K562 (cell line): Measurements from ENCODE around the gene AOC3. TPM values are rescaled to one million over a fixed set of nuclear protein-coding genes. Genes with fewer than 3 reads are reported as not detected.
"Not testable (repeated sequence)": the region's sequence is repeated elsewhere in the genome, so short reads cannot be mapped to it uniquely, and the experiment has no call there.

Experiments used
- ATAC-seq: fragments of 200-7000 bp; cut with Tn5 transposase; 3 replicates; pipeline ENCODE4 v1.9.1; 2020; ENCODE audit warnings: moderate library complexity
- BruUV-seq: library from RNA; stranded (reverse); fragments of 400-500 nt; replicated peaks from 2 replicates; lab custom pipeline; 2021; lab: Mats Ljungman, UMichigan
- CTCF ChIA-PET: fragments of 300-600 bp; formaldehyde crosslinking; extraction: SDS; loops from one replicate; lab custom pipeline; 2021; ENCODE audit warnings: low intra/inter-chr PET ratio; lab: Yijun Ruan, JAX
- POLR2A ChIA-PET: fragments of 300-600, 350-650 bp; sonication (Branson Sonifier 250); formaldehyde crosslinking; extraction: SDS; loops from one replicate; lab custom pipeline; 2021; ENCODE audit warnings: antibody characterized with exemption, inconsistent platforms; lab: Yijun Ruan, JAX
- DNase-seq, 4 experiments: peaks; one replicate each; pipeline versions ENCODE4 v3.0.0 to v3.0.0-alpha.2; 2011 to 2018; ENCODE audit warnings: low spot score in 3 of 4, mixed read lengths in 3 of 4; ENCODE audit errors: extremely low read depth in 1 of 4
- FAIRE-seq: peaks from 2 replicates; lab custom pipeline; 2011; peaks lifted over from hg19 to GRCh38; lab: Jason Lieb, UNC
- H2AFZ ChIP-seq: 2 replicates; pipeline ENCODE4 v1.6.0; 2011; ENCODE audit warnings: low read depth, low read length, control low read depth, inconsistent platforms
- H3K27ac ChIP-seq: fragments of 200-600 bp; 3 replicates; pipeline ENCODE4 v1.8.0; 2011; ENCODE audit warnings: low read depth, mild to moderate bottlenecking, control low read depth, inconsistent platforms, low read length, moderate library complexity, mixed read lengths; ENCODE audit errors: extremely low read depth
- H3K27me3 ChIP-seq, 2 experiments: fragments of 300-600 bp in 1 of 2; 2 replicates in 1 of 2; 3 replicates in 1 of 2; pipeline versions ENCODE4 v1.6.0 to v1.8.0; 2011; ENCODE audit warnings: inconsistent platforms in 2 of 2, low read length in 2 of 2, mild to moderate bottlenecking in 1 of 2, mixed read lengths in 1 of 2, moderate library complexity in 1 of 2; ENCODE audit not compliant: control insufficient read depth in 2 of 2, insufficient read depth in 2 of 2
- H3K36me3 ChIP-seq: fragments of 300-600 bp; 3 replicates; pipeline ENCODE4 v1.8.0; 2011; ENCODE audit warnings: mild to moderate bottlenecking, low read length, inconsistent platforms; ENCODE audit not compliant: control insufficient read depth, insufficient read depth
- H3K4me1 ChIP-seq, 2 experiments: fragments of 200-600 bp in 1 of 2; replicated peaks in 1 of 2; 2 replicates in 1 of 2; 3 replicates in 1 of 2; pipeline versions ENCODE4 v1.5.1 to v1.8.0; 2011; ENCODE audit warnings: inconsistent platforms in 2 of 2, low read length in 2 of 2, mild to moderate bottlenecking in 1 of 2, mixed read lengths in 1 of 2, moderate library complexity in 1 of 2; ENCODE audit not compliant: control insufficient read depth in 2 of 2, insufficient read depth in 2 of 2
- H3K4me2 ChIP-seq: 2 replicates; pipeline ENCODE4 v1.6.1; 2011; ENCODE audit warnings: low read length, control low read depth, inconsistent platforms, mixed read lengths; ENCODE audit not compliant: insufficient read depth
- H3K4me3 ChIP-seq: fragments of 200-600 bp; sonication (generic), shearing (Covaris generic); 2 replicates; pipeline ENCODE4 v1.5.1; 2016; ENCODE audit warnings: control low read depth, inconsistent platforms
- H3K79me2 ChIP-seq: fragments of 200-600 bp; 3 replicates; pipeline ENCODE4 v1.8.0; 2011; ENCODE audit warnings: low read length, inconsistent platforms; ENCODE audit not compliant: control insufficient read depth, insufficient read depth
- H3K9ac ChIP-seq, 2 experiments: 2 replicates each; pipeline versions ENCODE4 v1.6.0 to v1.6.1; 2011; ENCODE audit warnings: low read depth in 2 of 2, low read length in 2 of 2, control low read depth in 1 of 2, inconsistent platforms in 1 of 2, mild to moderate bottlenecking in 1 of 2, mixed read lengths in 1 of 2; ENCODE audit not compliant: insufficient read depth in 1 of 2
- H3K9me1 ChIP-seq: one replicate; pipeline ENCODE4 v1.6.0; 2011; ENCODE audit warnings: inconsistent platforms, mild to moderate bottlenecking, low read length, moderate library complexity; ENCODE audit not compliant: control insufficient read depth, insufficient read depth
- H3K9me3 ChIP-seq: replicated peaks from 2 replicates; pipeline ENCODE4 v1.5.1; 2011; ENCODE audit warnings: low read depth, low read length, inconsistent platforms; ENCODE audit not compliant: control insufficient read depth, insufficient read depth
- H4K20me1 ChIP-seq: replicated peaks from 2 replicates; pipeline ENCODE4 v1.6.1; 2011; ENCODE audit warnings: low read length, inconsistent platforms, mixed read lengths; ENCODE audit not compliant: control insufficient read depth, insufficient read depth
- CBFA2T3 ChIP-seq: fragments of 450-650 bp; IDR thresholded peaks from 2 replicates; pipeline ENCODE4 v1.6.1; 2017
- KDM1A ChIP-seq, 2 experiments: fragments of 450-650 bp; IDR thresholded peaks; 2 replicates each; pipeline ENCODE4 v1.6.1; 2016; ENCODE audit warnings: mild to moderate bottlenecking in 2 of 2
- ZNF3 ChIP-seq: fragments of 250-450 bp; sonication (Bioruptor Pico); IDR thresholded peaks from 2 replicates; pipeline ENCODE4 v1.5.0; 2021; ENCODE audit warnings: mild to moderate bottlenecking, moderate library complexity
- WGBS: fragments of 100-300 bp; shearing (Covaris generic); methylation state at CpG from one replicate; pipeline ENCODE4 v1.1.6; 2016; ENCODE audit warnings: low coverage, mixed read lengths; ENCODE audit not compliant: insufficient coverage; ENCODE audit errors: missing lambda C conversion rate; 5-methylcytosine and 5-hydroxymethylcytosine counted together
- in situ Hi-C: fragments of 300-500 bp; cut with MboI; formaldehyde crosslinking; loops from 4 replicates; pipeline ENCODE4 v1.15.0; 2018; ENCODE audit warnings: inconsistent platforms, mixed read lengths
- intact Hi-C: fragments of 100-400 bp; cut with micrococcal nuclease; formaldehyde crosslinking; loops from 2 replicates; pipeline ENCODE4 v1.14.2; 2022
- polyA plus RNA-seq, 8 experiments: library from polyadenylated mRNA; depleted of rRNA in 4 of 8; stranded (reverse) in 5 of 8; unstranded in 3 of 8; fragments of >200 nt; fragmentation: Nextera tagmentation in 2 of 8; fragmentation: Illumina TruSeq in 1 of 8; extraction: Ambion mirVana in 2 of 8; extraction: Trizol in 1 of 8; gene quantifications; 2 replicates each; pipeline versions ENCODE4 v1.2.1 to v1.2.3, GENCODE V29; 2011 to 2014; ENCODE audit warnings: inconsistent platforms in 1 of 8, missing spikeins in 1 of 8
- total RNA-seq, 7 experiments: library from RNA; depleted of rRNA in 6 of 7; stranded (reverse); fragments of >200 nt in 6 of 7; fragmentation: Illumina TruSeq in 2 of 7; extraction: Trizol in 2 of 7; gene quantifications; 2 replicates each; pipeline versions ENCODE4 v1.2.1 to v1.2.3, GENCODE V29; 2011 to 2021; ENCODE audit warnings: low replicate concordance in 1 of 7

Gene AOC3
- total and polyA plus RNA-seq, 9 of the 15 experiments (the other 6 are each of a cell fraction or from before 2014, with no cell fraction given), result 0.09 to 0.42 (median 0.22) TPM; not detected in 3

DNA sequence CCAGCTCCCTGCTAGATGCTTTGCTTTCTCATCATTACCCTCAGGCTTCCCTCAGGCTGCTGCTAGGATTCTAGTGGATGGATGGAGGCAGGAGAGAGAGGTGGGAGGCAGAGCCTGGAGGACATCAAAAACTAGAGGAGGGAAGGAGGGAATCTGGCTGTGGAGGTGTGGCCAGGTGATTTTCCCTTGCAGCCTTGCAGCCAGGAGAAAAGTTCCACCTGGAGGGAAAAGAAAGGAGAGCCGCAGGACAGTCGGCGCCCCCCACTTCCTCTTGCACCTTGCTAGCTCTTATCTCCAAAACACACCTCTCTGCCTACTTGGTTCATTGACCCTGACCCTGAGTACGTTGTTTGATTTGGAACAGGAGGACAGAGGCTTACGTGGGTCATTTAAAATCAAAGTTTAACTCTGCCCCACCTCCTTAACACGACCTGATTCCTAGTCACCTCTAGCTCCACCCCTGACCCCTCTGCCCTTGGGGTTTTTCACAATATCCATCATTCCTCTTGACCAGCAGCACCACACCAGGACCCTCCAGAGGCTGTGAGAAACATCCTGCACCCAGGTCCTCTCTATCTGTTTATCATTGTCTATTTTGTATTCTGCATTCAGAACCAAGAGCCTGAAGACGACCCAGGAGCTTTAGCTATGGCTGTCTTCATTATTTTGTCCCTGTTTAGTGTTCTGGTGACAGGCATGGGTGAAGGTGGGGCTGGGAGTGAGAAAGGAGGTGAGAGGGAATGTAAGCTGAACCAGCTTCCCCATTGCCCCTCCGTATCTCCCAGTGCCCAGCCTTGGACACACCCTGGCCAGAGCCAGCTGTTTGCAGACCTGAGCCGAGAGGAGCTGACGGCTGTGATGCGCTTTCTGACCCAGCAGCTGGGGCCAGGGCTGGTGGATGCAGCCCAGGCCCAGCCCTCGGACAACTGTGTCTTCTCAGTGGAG, 15.9 kb downstream of the AOC3 start:
- in situ Hi-C loops, result no loop called here

GRCh38 chr17:42867694-42868261, 16.8 kb downstream of the AOC3 start:
- H3K4me3 ChIP-seq, H3K27ac ChIP-seq, H3K9me1 ChIP-seq, ATAC-seq, in situ Hi-C loops, H3K9me3 ChIP-seq, CTCF ChIA-PET, H3K79me2 ChIP-seq, H3K9ac ChIP-seq, DNase-seq, H4K20me1 ChIP-seq, BruUV-seq, H3K36me3 ChIP-seq, H3K4me2 ChIP-seq, POLR2A ChIA-PET, H2AFZ ChIP-seq, FAIRE-seq, intact Hi-C loops: not testable (repeated sequence)
- H3K4me1 ChIP-seq, result peaks cover 0 to 11% of the 10 kb centered on the region in 2 experiments; a peak in 1 of 5 replicates
- peaks cover 29 to 52% of the 10 kb centered on the region in 2 experiments; a peak in 4 of 5 replicates for H3K27me3 ChIP-seq
- WGBS, result 31% methylated on average over 18 of the region's 21 CpGs

More for the DNA sequence above, 15.9 kb downstream of the AOC3 start:
- H3K36me3 ChIP-seq, result no peaks in the 10 kb centered on the region
- peaks cover 0 to 5% of the 10 kb centered on the region in 2 experiments; a peak in 1 of 5 replicates for H3K4me1 ChIP-seq
- WGBS, result 1% methylated on average over 9 of the region's 12 CpGs
- no peak overlapping the region for H2AFZ ChIP-seq
- no peak for FAIRE-seq
- no peak for DNase-seq
- CTCF ChIA-PET, result no interaction called here
- no peaks in the 10 kb centered on the region for H4K20me1 ChIP-seq
- H3K27me3 ChIP-seq, result peaks cover 23 to 44% of the 10 kb centered on the region in 2 experiments; a peak in 4 of 5 replicates
- no peak overlapping the region for H3K4me2 ChIP-seq
- no peaks in the 10 kb centered on the region for H3K79me2 ChIP-seq
- intact Hi-C loops, result no loop called here
- POLR2A ChIA-PET, result interaction anchor here (0.5 to 2.0 kb wide), 4 partner anchors 9 to 1461 kb away, joined by 3 to 6 read pairs (median 3); no protein-coding TSS in a partner anchor
- no peak for TF ChIP-seq ZNF3 (CRISPR knock-in tag)
- TF ChIP-seq CBFA2T3, result 0 out of 2 replicates have a peak, but pooled peaks have one; percentile 10
- peak in 1 of 2 experiments; percentile 19; a peak in 2 of 4 replicates for TF ChIP-seq KDM1A (IDR thresholded peaks at IDR 0.05)
- 0 out of 2 replicates have a peak, but pooled peaks cover 1% of the 10 kb centered on the region for H3K9me3 ChIP-seq
- H3K9me1 ChIP-seq, result no peaks in the 10 kb centered on the region
- no peak overlapping the region for H3K27ac ChIP-seq
- no peak overlapping the region for H3K4me3 ChIP-seq
- BruUV-seq, result no TSS peak
- H3K9ac ChIP-seq, result no peak overlapping the region
- ATAC-seq, result no peak
